GM12878 (cell line): ENCODE data around the gene HSPB6.

ENCODE experiments used
- CHD2 ChIP-seq: IDR thresholded peaks from 2 replicates; pipeline ENCODE4 v1.6.1; 2011; ENCODE audit warnings: low read depth, low read length, improper control_type of control experiment, borderline replicate concordance
- KAT2A ChIP-seq: conservative IDR thresholded peaks from 2 replicates; pipeline ENCODE4 v1.6.1; 2011; ENCODE audit warnings: low read depth, low read length; ENCODE audit not compliant: control insufficient read depth
- SMAD1 ChIP-seq: fragments of 450-650 bp; IDR thresholded peaks from 2 replicates; pipeline ENCODE4 v1.6.1; 2018; ENCODE audit warnings: mild to moderate bottlenecking, low read depth; ENCODE audit not compliant: partially characterized antibody
- ZNF384 ChIP-seq: IDR thresholded peaks from 2 replicates; pipeline ENCODE4 v1.6.1; 2012; ENCODE audit warnings: low read depth, mild to moderate bottlenecking, low read length, improper control_type of control experiment, borderline replicate concordance
- TF ChIP-seq, protein P1 (sequence below), 3 experiments: IDR thresholded peaks in 2 of 3; conservative IDR thresholded peaks in 1 of 3; 2 replicates each; pipeline ENCODE4 v1.5.1; 2011; ENCODE audit warnings: low read depth in 3 of 3, low read length in 3 of 3, mild to moderate bottlenecking in 3 of 3, control low read depth in 2 of 3, moderate library complexity in 2 of 3, inconsistent platforms in 1 of 3, mixed read lengths in 1 of 3; ENCODE audit not compliant: control insufficient read depth in 2 of 3, insufficient read depth in 1 of 3; ENCODE audit errors: extremely low read depth in 1 of 3

GRCh38 chr19:35752746-35753350, 4.0 kb downstream of the HSPB6 start:
- TF ChIP-seq ZNF384 = no peak
- no peak for TF ChIP-seq KAT2A
- no peak for TF ChIP-seq CHD2
- no peak for TF ChIP-seq SMAD1
- TF ChIP-seq, protein P1, sequence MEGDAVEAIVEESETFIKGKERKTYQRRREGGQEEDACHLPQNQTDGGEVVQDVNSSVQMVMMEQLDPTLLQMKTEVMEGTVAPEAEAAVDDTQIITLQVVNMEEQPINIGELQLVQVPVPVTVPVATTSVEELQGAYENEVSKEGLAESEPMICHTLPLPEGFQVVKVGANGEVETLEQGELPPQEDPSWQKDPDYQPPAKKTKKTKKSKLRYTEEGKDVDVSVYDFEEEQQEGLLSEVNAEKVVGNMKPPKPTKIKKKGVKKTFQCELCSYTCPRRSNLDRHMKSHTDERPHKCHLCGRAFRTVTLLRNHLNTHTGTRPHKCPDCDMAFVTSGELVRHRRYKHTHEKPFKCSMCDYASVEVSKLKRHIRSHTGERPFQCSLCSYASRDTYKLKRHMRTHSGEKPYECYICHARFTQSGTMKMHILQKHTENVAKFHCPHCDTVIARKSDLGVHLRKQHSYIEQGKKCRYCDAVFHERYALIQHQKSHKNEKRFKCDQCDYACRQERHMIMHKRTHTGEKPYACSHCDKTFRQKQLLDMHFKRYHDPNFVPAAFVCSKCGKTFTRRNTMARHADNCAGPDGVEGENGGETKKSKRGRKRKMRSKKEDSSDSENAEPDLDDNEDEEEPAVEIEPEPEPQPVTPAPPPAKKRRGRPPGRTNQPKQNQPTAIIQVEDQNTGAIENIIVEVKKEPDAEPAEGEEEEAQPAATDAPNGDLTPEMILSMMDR (IDR thresholded peaks at IDR 0.05 in 2 of 3, conservative IDR thresholded peaks at IDR 0.05 in 1 of 3; ENCODE audit: control insufficient read depth in 2 of 3, extremely low read depth in 1 of 3, insufficient read depth in 1 of 3, low read depth in 3 of 3, low read length in 3 of 3) = no peak
